ENCODE results near the gene YIPF6.

Gene YIPF6

DNA sequence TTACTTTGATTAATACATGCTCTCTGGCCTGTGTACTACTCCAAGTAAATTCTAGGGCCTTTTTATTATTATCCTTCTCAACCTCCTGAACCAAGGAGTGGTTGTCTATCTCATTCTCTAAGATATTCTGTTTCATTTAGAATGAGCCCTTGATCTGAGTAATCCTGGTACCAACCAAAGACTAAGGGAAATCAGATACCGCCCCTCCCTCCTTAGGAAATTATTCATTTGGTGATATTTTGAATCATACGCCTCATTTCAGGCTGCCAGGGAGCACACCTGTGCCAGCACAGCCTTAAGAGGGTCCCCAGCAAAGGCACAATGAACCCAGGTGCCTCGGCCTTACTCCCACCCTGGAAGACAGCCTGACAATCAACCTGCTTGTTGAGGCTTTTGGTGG is 75.4 kb downstream of the YIPF6 start:
- Histone ChIP-seq H3K9me3 (ENCODE audit: low read length) (no peaks in the 10 kb centered on the region), H3K36me3 (ENCODE audit: insufficient read depth, low read length) (no peaks in the 10 kb centered on the region), H2AFZ (ENCODE audit: low read length) (no peak overlapping the region), H3K4me3 (ENCODE audit: low read depth, low read length, poor library complexity, severe bottlenecking) (no peak overlapping the region), H3K27me3 (ENCODE audit: insufficient read depth, low read length) (no peaks in the 10 kb centered on the region), H3K79me2 (ENCODE audit: insufficient read depth, low read length) (no peaks in the 10 kb centered on the region), H3K9me2 (ENCODE audit: low read depth, low read length) (no peaks in the 10 kb centered on the region), H4K20me1 (ENCODE audit: insufficient read depth, low read length) (no peaks in the 10 kb centered on the region), H3K4me2 (ENCODE audit: low read length) (no peak overlapping the region), H3K9ac (ENCODE audit: low read length) (no peak overlapping the region), H3K4me1 (ENCODE audit: insufficient read depth, low read length, severe bottlenecking) (no peaks in the 10 kb centered on the region), H3F3A (ENCODE audit: insufficient read depth, low read length) (no peaks in the 10 kb centered on the region), H3K27ac (ENCODE audit: low read depth, low read length, poor library complexity, severe bottlenecking) (no peak overlapping the region)
- no peak for TF ChIP-seq EZH2 (IDR thresholded peaks at IDR 0.05; ENCODE audit: borderline replicate concordance, low read length)
- TF ChIP-seq CTCF (IDR thresholded peaks at IDR 0.05; ENCODE audit: low read length): no peak

DNA sequence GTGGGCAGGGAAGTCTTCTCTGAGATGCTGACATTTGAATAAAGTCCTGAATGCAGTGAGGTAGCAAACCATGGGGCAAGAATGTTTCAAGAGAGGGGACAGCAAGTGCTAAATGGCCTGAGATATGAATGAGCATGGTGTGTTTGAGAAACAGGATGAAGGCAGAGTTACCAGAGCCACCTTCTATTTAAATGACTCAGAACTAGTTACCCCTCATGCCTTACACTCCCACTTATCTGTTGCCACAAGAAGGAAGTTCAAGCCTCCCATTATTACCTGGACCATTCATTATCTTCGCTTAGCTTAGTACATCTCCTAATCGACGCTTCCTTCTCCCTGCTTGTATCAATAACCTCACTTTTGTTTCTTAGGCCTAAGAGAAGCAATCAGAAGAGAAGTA is 81.0 kb downstream of the YIPF6 start:
- Histone ChIP-seq H3F3A (ENCODE audit: insufficient read depth, low read length) (no peaks in the 10 kb centered on the region), H4K20me1 (ENCODE audit: insufficient read depth, low read length) (no peaks in the 10 kb centered on the region), H2AFZ (ENCODE audit: low read length) (no peak overlapping the region), H3K4me3 (ENCODE audit: low read depth, low read length, poor library complexity, severe bottlenecking) (no peak overlapping the region), H3K27me3 (ENCODE audit: insufficient read depth, low read length) (no peaks in the 10 kb centered on the region), H3K9me3 (ENCODE audit: low read length) (no peaks in the 10 kb centered on the region), H3K27ac (ENCODE audit: low read depth, low read length, poor library complexity, severe bottlenecking) (no peak overlapping the region), H3K9ac (ENCODE audit: low read length) (no peak overlapping the region), H3K36me3 (ENCODE audit: insufficient read depth, low read length) (no peaks in the 10 kb centered on the region), H3K9me2 (ENCODE audit: low read depth, low read length) (no peaks in the 10 kb centered on the region), H3K4me2 (ENCODE audit: low read length) (no peak overlapping the region), H3K4me1 (ENCODE audit: insufficient read depth, low read length, severe bottlenecking) (no peaks in the 10 kb centered on the region), H3K79me2 (ENCODE audit: insufficient read depth, low read length) (no peaks in the 10 kb centered on the region)
- TF ChIP-seq CTCF (IDR thresholded peaks at IDR 0.05; ENCODE audit: low read length) (no peak), EZH2 (IDR thresholded peaks at IDR 0.05; ENCODE audit: borderline replicate concordance, low read length) (no peak)

DNA sequence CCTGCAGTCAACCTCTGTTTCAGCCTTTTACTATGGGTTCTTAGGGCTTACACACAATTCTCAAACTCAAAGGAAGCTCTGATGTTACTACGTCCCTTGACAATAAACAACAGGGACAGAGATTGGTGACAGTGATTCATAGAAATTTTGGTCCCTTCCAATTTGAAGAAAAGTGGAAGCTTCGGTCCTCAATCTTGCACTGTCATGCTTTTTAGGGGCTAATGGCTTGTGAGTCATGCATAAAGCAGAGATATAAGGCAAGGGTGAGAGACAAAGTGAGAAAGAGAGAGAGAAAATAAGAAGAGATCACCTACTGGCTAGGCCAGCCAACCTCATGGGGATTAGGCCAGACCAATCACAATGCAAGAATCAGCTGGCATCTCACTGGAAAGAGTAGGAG is 85.4 kb downstream of the YIPF6 start:
- Histone ChIP-seq H3K36me3 (ENCODE audit: insufficient read depth, low read length) (no peaks in the 10 kb centered on the region), H3K27me3 (ENCODE audit: insufficient read depth, low read length) (no peaks in the 10 kb centered on the region), H3F3A (ENCODE audit: insufficient read depth, low read length) (no peaks in the 10 kb centered on the region), H3K9me3 (ENCODE audit: low read length) (no peaks in the 10 kb centered on the region), H3K4me2 (ENCODE audit: low read length) (no peak overlapping the region), H3K4me1 (ENCODE audit: insufficient read depth, low read length, severe bottlenecking) (no peaks in the 10 kb centered on the region), H4K20me1 (ENCODE audit: insufficient read depth, low read length) (no peaks in the 10 kb centered on the region), H3K27ac (ENCODE audit: low read depth, low read length, poor library complexity, severe bottlenecking) (no peak overlapping the region), H3K4me3 (ENCODE audit: low read depth, low read length, poor library complexity, severe bottlenecking) (no peak overlapping the region), H3K9me2 (ENCODE audit: low read depth, low read length) (no peaks in the 10 kb centered on the region), H3K9ac (ENCODE audit: low read length) (no peak overlapping the region), H2AFZ (ENCODE audit: low read length) (no peak overlapping the region), H3K79me2 (ENCODE audit: insufficient read depth, low read length) (no peaks in the 10 kb centered on the region)
- TF ChIP-seq EZH2 (IDR thresholded peaks at IDR 0.05; ENCODE audit: borderline replicate concordance, low read length) (no peak), CTCF (IDR thresholded peaks at IDR 0.05; ENCODE audit: low read length) (no peak)
